ENCODE data around the gene RNASEH2B. TPM values are rescaled to one million over a fixed set of nuclear protein-coding genes. Genes with fewer than 3 reads are reported as not detected.

The RNASEH2B gene
- total and polyA plus RNA-seq, 8 donors: 19.0 to 41.6 (median 23.3) TPM

GRCh38 chr13:50910485-50910805, 854 bp downstream of the RNASEH2B start:
- H3K4me3 ChIP-seq: peak overlapping the region; percentile 60 to 87 (median 69)
- FAIRE-seq (no peak), DNase-seq (peak in 3 of 6 donors; percentile 30 to 67 (median 55)), ATAC-seq (peak; percentile 50 to 67 (median 58))
- H3K4me1 ChIP-seq: peaks cover 0 to 17% (median 16%) of the 10 kb centered on the region in 3 donors
- H3K36me3 ChIP-seq: no peaks in the 10 kb centered on the region
- H3K27ac ChIP-seq: peak overlapping the region; percentile 75 to 94 (median 92)
- TF ChIP-seq CTCF (IDR thresholded peaks at IDR 0.05): no peak
- 1 to 2% methylated on average over 13 of the region's 13 CpGs for WGBS, 2 donors
- intact Hi-C loops (cut with DNase I): no loop called here
- H3K9me3 ChIP-seq: no peaks in the 10 kb centered on the region
- H3K27me3 ChIP-seq: no peaks in the 10 kb centered on the region

- intact Hi-C loops (cut with DNase I): no loop called here
- no peaks in the 10 kb centered on the region for H3K27me3 ChIP-seq
- H3K27ac ChIP-seq: peak overlapping the region in 2 of 4 donors; percentile 91 to 93
- WGBS, 2 donors: 50 to 52% methylated on average over 3 of the region's 3 CpGs
- TF ChIP-seq CTCF (IDR thresholded peaks at IDR 0.05): no peak
- ATAC-seq (no peak), DNase-seq (no peak), FAIRE-seq (no peak)
- H3K4me3 ChIP-seq: peak overlapping the region in 2 of 4 donors; percentile 60 to 62
- H3K4me1 ChIP-seq: peaks cover 0 to 17% (median 16%) of the 10 kb centered on the region in 3 donors
- H3K36me3 ChIP-seq: no peaks in the 10 kb centered on the region
- H3K9me3 ChIP-seq: no peaks in the 10 kb centered on the region
Measured at GRCh38 chr13:50911081-50911631, 1.6 kb downstream of the RNASEH2B start.

GRCh38 chr13:50911937-50912795, 2.6 kb downstream of the RNASEH2B start:
- peak; percentile 60 to 76 (median 70) for TF ChIP-seq CTCF (IDR thresholded peaks at IDR 0.05)
- DNase-seq (peak; percentile 72 to 95 (median 85)), ATAC-seq (peak in 3 of 4 donors; percentile 43 to 64 (median 58)), FAIRE-seq (no peak)
- no peak overlapping the region for H3K4me3 ChIP-seq
- peaks cover 0 to 21% (median 18%) of the 10 kb centered on the region in 3 donors for H3K4me1 ChIP-seq
- no peaks in the 10 kb centered on the region for H3K36me3 ChIP-seq
- intact Hi-C loops (cut with DNase I): no loop called here
- WGBS, 2 donors: 61 to 67% methylated on average over 9 of the region's 9 CpGs
- H3K27me3 ChIP-seq: no peaks in the 10 kb centered on the region
- no peak overlapping the region for H3K27ac ChIP-seq
- no peaks in the 10 kb centered on the region for H3K9me3 ChIP-seq

- 13 to 21% methylated on average over 2 of the region's 2 CpGs for WGBS, 2 donors
- Histone ChIP-seq H3K27me3 (no peaks in the 10 kb centered on the region), H3K27ac (no peak overlapping the region), H3K36me3 (no peaks in the 10 kb centered on the region), H3K9me3 (no peaks in the 10 kb centered on the region), H3K4me3 (no peak overlapping the region), H3K4me1 (peaks cover 0 to 25% (median 22%) of the 10 kb centered on the region in 3 donors)
- no peak for DNase-seq
- no peak for ATAC-seq
- no peak for FAIRE-seq
- intact Hi-C loops (cut with DNase I): no loop called here
- TF ChIP-seq CTCF (IDR thresholded peaks at IDR 0.05): no peak
Measured at GRCh38 chr13:50912851-50913250, 3.3 kb downstream of the RNASEH2B start.

Data from pancreas (tissue), 10 donors.